ENCODE results near the gene PABPN1L. TPM values are rescaled to one million over a fixed set of nuclear protein-coding genes. Genes with fewer than 3 reads are reported as not detected.

PABPN1L gene
- total and polyA plus RNA-seq, 5 donors, result not detected

DNA sequence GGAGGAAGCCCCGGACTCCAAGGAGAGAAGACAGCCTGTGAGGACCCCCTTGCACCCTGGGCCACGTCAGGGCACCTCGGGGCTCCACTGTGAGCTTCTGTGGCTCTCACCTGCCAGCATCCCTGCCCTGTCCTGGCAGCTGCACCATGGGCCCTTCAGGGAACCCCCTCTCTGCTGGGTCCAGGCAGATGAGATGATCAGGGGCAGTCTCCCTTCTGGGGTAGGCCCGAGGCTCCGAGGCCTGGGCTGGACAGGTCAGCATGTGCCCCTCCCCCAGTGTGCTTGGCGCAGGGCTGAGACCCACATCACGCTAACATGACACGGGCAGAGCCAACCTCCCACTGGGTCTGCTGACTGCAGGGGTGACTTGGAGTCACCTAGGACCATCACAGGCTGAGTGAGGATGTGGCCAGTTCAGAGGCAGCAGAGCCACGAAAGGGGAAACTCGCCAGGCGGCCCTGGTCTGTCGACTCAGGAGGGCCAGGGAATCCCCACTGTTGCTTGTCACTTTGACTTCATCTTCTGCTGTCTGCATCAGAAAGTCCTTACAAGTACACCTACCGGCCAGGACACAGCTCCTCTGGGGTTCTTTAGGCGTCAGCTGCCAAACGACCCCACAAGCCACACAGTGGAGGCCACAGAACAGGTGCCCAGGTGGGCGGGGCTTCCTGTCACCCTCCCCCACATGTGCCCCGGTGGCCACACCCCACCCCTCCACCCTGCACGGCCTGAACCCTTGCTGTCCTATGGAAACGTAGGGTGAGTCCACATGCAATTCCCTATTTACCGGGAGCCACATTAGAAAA lies 12.0 kb downstream of the PABPN1L start:
- no peak for ATAC-seq
- no peak overlapping the region for H3K4me3 ChIP-seq (ENCODE audit: low read length)
- H3K9me3 ChIP-seq (ENCODE audit: control insufficient read depth, low read length), result no peaks in the 10 kb centered on the region
- intact Hi-C loops (cut with DNase I), result no loop called here
- no peak overlapping the region for H3K27ac ChIP-seq (ENCODE audit: low read length)
- 71% methylated on average over 20 of the region's 20 CpGs for WGBS
- peaks cover 5% of the 10 kb centered on the region for H3K4me1 ChIP-seq (ENCODE audit: control insufficient read depth, insufficient read depth, low read length)
- DNase-seq, result peak in 1 of 3 donors; percentile 58
- no peaks in the 10 kb centered on the region for H3K27me3 ChIP-seq (ENCODE audit: control insufficient read depth, insufficient read depth)

DNA sequence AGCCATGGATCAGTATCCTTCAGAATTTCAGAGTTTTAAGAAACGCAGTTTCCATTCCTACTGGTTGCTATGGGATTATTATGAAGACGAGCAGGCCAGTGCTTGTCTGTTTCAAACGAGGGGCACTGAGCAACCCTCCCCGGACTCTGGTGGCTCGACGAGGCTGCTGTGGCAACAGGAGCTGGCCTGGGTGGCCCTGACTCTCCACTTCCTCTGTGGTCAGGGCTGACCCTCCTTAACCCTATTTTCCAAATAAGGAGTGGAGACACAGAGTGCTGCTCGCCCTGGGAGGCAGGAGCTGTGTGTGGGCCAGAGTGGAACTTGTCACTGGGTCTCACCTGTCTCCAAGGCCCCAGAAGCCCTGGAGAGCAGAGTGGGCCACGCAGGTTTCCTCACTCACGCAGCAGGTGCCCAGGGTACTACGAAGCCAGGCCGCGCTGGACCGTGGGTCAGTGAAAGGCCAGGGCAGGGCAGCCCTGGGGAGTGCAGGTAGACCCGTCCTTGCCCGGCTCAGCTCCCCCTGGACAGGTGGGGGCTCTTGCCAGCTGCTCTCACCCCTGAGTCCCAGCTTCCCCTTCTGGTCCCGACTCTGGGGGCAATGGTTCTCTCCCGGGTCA lies 13.0 kb downstream of the PABPN1L start:
- Histone ChIP-seq H3K27me3 (ENCODE audit: control insufficient read depth, insufficient read depth) (no peaks in the 10 kb centered on the region), H3K27ac (ENCODE audit: low read length) (no peak overlapping the region), H3K9me3 (ENCODE audit: control insufficient read depth, low read length) (no peaks in the 10 kb centered on the region), H3K4me1 (ENCODE audit: control insufficient read depth, insufficient read depth, low read length) (peaks cover 5% of the 10 kb centered on the region), H3K4me3 (ENCODE audit: low read length) (no peak overlapping the region)
- ATAC-seq, result no peak
- WGBS, result 79% methylated on average over 17 of the region's 17 CpGs
- intact Hi-C loops (cut with DNase I), result no loop called here
- peak in 1 of 3 donors; percentile 70 for DNase-seq

DNA sequence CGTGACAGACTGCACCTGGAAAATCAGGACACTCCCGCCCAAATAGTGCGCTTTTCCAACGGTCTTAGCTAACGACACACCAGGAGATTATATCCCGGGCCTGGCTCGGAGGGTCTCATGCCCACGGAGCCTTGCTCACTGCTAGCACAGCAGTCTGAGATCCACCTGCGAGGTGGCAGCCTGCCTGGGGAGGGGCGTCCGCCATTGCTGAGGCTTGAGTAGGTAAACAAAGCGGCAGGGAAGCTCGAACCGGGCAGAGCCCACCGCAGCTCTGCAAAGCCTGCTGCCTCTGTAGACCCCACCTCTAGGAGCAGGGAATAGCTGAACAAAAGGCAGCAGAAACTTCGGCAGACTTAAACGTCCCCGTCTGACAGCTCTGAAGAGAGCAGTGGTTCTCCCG lies 14.8 kb downstream of the PABPN1L start:
- no peak overlapping the region for H3K27ac ChIP-seq (ENCODE audit: low read length)
- H3K4me1 ChIP-seq (ENCODE audit: control insufficient read depth, insufficient read depth, low read length), result no peaks in the 10 kb centered on the region
- no peaks in the 10 kb centered on the region for H3K9me3 ChIP-seq (ENCODE audit: control insufficient read depth, low read length)
- WGBS, result 95% methylated on average over 19 of the region's 19 CpGs
- DNase-seq (no peak), ATAC-seq (no peak)
- intact Hi-C loops (cut with DNase I), result no loop called here
- H3K27me3 ChIP-seq (ENCODE audit: control insufficient read depth, insufficient read depth), result no peaks in the 10 kb centered on the region
- H3K4me3 ChIP-seq (ENCODE audit: low read length), result no peak overlapping the region

DNA sequence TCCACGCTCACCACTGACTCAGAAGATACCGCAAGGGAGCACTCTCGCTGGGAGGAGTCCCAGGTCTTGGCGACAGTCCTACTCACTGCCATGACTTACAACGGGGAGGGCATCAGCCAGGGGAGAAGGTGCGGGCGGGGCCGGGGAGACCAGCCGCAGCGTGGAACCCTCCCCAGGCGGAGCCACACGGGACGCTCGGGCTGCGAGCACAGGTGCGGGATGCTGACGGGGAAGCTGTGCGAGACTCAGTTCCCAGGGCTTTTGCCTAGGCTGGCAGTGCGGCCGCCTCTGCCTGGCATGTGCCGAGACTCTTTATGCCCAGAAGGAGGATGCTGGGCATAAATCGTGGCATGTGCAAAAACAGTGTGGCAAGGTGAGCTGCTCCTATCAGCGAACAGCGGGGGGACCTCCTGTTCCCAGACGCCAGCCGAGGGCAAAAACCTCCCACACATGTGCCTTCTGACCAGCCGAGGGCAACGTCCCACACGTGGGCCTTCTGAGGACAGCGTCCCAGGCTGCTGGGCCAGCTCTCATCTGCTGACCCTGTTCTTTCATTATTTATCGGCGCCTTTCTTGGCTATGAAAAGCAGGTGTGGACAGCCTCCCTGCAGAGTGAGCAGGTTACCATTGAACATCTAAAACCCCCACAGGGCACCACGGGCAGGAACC lies 15.8 kb downstream of the PABPN1L start:
- Histone ChIP-seq H3K9me3 (ENCODE audit: control insufficient read depth, low read length) (no peaks in the 10 kb centered on the region), H3K27ac (ENCODE audit: low read length) (no peak overlapping the region), H3K4me3 (ENCODE audit: low read length) (no peak overlapping the region), H3K27me3 (ENCODE audit: control insufficient read depth, insufficient read depth) (no peaks in the 10 kb centered on the region), H3K4me1 (ENCODE audit: control insufficient read depth, insufficient read depth, low read length) (no peaks in the 10 kb centered on the region)
- WGBS, result 95% methylated on average over 33 of the region's 33 CpGs
- DNase-seq (no peak), ATAC-seq (no peak)
- intact Hi-C loops (cut with DNase I), result no loop called here

DNA sequence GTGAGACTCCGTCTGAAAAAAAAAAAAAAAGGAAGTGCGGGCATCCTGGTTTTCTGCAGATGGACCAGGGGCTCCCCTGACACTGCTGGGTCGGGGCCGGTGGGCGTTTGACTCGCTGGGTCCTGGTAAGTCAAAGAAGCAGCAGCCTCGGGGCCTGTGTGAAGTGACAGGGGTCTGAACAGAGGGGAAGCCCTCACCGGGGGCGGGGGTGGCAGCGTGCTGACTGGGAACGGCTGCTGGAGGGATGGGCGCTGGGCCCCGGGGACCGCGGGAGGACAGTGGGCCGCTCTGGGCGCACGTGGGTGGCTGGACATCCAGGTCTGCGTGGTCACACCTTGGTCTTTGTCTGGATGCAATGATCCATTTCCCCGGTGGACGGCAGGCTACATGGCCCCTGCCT lies 17.9 kb downstream of the PABPN1L start:
- no peak for DNase-seq
- no peak for ATAC-seq
- Histone ChIP-seq H3K4me1 (ENCODE audit: control insufficient read depth, insufficient read depth, low read length) (no peaks in the 10 kb centered on the region), H3K27me3 (ENCODE audit: control insufficient read depth, insufficient read depth) (no peaks in the 10 kb centered on the region), H3K9me3 (ENCODE audit: control insufficient read depth, low read length) (no peaks in the 10 kb centered on the region), H3K4me3 (ENCODE audit: low read length) (no peak overlapping the region), H3K27ac (ENCODE audit: low read length) (no peak overlapping the region)
- intact Hi-C loops (cut with DNase I), result no loop called here
- 91% methylated on average over 21 of the region's 21 CpGs for WGBS

DNA sequence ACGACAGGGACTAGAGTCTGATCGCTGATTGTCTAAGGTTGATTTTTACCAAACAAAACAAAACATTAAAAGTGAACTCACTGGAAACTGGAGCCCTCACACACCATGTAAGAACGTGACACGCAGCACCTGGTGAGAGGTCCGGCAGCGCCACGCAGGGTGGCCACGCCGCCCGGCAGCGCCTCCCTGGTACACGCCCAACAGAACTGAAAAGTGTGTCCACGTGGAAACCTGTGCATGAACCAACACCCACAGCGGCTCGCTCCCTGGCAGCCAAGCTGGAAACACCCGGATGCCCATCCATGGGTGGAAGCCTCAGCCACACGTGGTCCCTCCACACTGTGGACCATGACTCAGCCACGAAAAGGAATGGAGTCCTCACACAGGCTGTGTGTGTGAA lies 18.8 kb downstream of the PABPN1L start:
- intact Hi-C loops (cut with DNase I), result no loop called here
- Histone ChIP-seq H3K27me3 (ENCODE audit: control insufficient read depth, insufficient read depth) (no peaks in the 10 kb centered on the region), H3K4me1 (ENCODE audit: control insufficient read depth, insufficient read depth, low read length) (no peaks in the 10 kb centered on the region), H3K27ac (ENCODE audit: low read length) (no peak overlapping the region), H3K4me3 (ENCODE audit: low read length) (no peak overlapping the region), H3K9me3 (ENCODE audit: control insufficient read depth, low read length) (no peaks in the 10 kb centered on the region)
- WGBS, result 95% methylated on average over 18 of the region's 18 CpGs
- DNase-seq (no peak), ATAC-seq (peak in 1 of 2 donors; percentile 21)

DNA sequence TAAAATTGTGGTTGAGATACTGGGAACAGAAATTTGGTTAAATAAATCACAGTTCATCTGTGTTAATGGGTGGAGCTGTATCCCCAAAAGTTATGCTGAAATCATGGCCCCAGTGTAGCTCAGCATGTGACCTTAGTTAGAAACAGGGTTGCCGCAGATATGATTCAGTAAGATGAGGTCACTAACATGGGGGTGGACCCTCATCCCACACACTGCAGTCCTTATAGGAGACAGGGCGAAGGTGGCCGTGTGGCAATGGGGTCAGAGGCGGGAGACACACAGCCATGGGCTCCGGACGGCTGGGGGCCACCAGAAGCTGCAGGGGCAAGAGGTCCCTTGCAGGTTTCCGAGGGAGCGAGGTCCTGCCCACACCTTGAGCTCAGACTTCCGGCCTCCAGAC lies 20.4 kb downstream of the PABPN1L start:
- ATAC-seq, result no peak
- Histone ChIP-seq H3K4me1 (ENCODE audit: control insufficient read depth, insufficient read depth, low read length) (no peaks in the 10 kb centered on the region), H3K27me3 (ENCODE audit: control insufficient read depth, insufficient read depth) (no peaks in the 10 kb centered on the region), H3K4me3 (ENCODE audit: low read length) (no peak overlapping the region), H3K9me3 (ENCODE audit: control insufficient read depth, low read length) (no peaks in the 10 kb centered on the region), H3K27ac (ENCODE audit: low read length) (no peak overlapping the region)
- WGBS, result 97% methylated on average over 9 of the region's 9 CpGs
- intact Hi-C loops (cut with DNase I), result no loop called here
- no peak for DNase-seq

DNA sequence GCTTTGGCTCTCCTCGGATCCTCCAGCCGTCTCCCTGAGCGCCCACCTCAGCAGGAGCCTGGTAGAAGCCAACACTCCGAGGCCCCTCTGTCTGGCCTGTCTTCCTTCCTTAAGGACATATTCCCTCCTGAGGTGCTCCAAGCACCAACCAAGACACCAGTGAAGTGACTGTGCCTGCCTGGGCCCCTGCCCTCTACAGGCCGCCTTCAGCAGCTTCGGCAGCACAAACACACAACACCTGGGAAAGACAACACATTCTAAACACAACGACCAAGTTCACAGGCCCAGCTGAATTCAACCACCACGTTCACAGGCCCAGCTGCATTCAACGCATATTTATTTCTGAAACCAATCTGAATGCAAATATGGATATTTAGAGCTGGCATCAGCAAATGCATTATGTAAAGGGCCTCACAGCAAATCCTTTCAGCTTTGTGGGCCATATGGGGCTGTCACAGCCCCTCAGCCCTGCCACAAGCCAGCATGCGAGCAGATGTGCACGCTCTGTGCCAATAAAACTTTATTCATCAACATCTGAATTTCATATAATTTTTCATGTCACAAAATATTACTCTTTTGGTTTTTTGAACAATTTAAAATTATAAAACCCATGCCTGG lies 21.9 kb downstream of the PABPN1L start:
- ATAC-seq, result no peak
- no peak overlapping the region for H3K4me3 ChIP-seq (ENCODE audit: low read length)
- no peaks in the 10 kb centered on the region for H3K27me3 ChIP-seq (ENCODE audit: control insufficient read depth, insufficient read depth)
- 76% methylated on average over 11 of the region's 11 CpGs for WGBS
- H3K4me1 ChIP-seq (ENCODE audit: control insufficient read depth, insufficient read depth, low read length), result no peaks in the 10 kb centered on the region
- no peaks in the 10 kb centered on the region for H3K9me3 ChIP-seq (ENCODE audit: control insufficient read depth, low read length)
- intact Hi-C loops (cut with DNase I), result no loop called here
- no peak for DNase-seq
- H3K27ac ChIP-seq (ENCODE audit: low read length), result no peak overlapping the region

DNA sequence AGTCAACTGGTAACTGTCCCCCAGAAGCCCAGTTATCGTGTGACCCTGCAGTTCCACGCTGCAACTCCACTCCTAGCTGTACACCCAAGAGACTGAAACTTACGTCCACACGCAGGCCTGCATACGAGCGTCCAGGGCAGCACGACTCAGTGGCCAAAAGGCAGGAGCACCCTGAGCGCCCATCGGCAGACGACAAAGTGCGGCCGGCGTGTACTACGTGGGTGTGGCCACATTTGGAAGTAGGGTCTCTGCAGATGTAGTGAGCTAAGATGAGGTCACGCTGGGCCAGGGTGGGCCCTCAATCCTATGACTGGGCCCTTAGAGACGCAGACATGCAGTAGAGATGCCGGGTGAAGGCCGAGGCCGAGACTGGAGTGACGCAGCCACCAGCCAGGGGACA lies 23.2 kb downstream of the PABPN1L start:
- intact Hi-C loops (cut with DNase I), result no loop called here
- H3K9me3 ChIP-seq (ENCODE audit: control insufficient read depth, low read length), result no peaks in the 10 kb centered on the region
- no peaks in the 10 kb centered on the region for H3K4me1 ChIP-seq (ENCODE audit: control insufficient read depth, insufficient read depth, low read length)
- no peak overlapping the region for H3K27ac ChIP-seq (ENCODE audit: low read length)
- H3K4me3 ChIP-seq (ENCODE audit: low read length), result no peak overlapping the region
- no peak for ATAC-seq
- no peaks in the 10 kb centered on the region for H3K27me3 ChIP-seq (ENCODE audit: control insufficient read depth, insufficient read depth)
- DNase-seq, result no peak
- 95% methylated on average over 20 of the region's 20 CpGs for WGBS

DNA sequence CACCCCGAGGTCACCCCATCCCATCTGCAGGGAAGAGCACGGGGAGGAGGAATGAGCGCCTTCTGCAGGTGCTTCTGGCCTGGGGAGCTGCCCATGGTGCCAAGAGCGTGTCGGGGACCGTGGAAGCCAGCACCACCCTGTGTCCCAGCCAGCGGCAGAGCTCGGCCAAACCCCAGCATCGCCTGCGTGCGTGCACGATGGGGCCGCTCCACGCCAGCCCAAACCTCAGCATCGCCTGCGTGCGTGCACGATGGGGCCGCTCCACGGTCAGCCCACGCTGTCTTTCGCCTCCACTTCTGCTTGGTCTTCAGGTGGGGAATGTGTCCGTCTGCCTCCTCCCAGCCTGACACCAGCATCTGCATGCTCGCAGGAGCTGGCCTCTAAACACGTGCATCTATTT lies 23.7 kb downstream of the PABPN1L start:
- intact Hi-C loops (cut with DNase I), result no loop called here
- H3K27me3 ChIP-seq (ENCODE audit: control insufficient read depth, insufficient read depth), result no peaks in the 10 kb centered on the region
- no peaks in the 10 kb centered on the region for H3K9me3 ChIP-seq (ENCODE audit: control insufficient read depth, low read length)
- H3K4me1 ChIP-seq (ENCODE audit: control insufficient read depth, insufficient read depth, low read length), result no peaks in the 10 kb centered on the region
- H3K4me3 ChIP-seq (ENCODE audit: low read length), result no peak overlapping the region
- 95% methylated on average over 25 of the region's 25 CpGs for WGBS
- H3K27ac ChIP-seq (ENCODE audit: low read length), result no peak overlapping the region
- DNase-seq, result no peak
- no peak for ATAC-seq

DNA sequence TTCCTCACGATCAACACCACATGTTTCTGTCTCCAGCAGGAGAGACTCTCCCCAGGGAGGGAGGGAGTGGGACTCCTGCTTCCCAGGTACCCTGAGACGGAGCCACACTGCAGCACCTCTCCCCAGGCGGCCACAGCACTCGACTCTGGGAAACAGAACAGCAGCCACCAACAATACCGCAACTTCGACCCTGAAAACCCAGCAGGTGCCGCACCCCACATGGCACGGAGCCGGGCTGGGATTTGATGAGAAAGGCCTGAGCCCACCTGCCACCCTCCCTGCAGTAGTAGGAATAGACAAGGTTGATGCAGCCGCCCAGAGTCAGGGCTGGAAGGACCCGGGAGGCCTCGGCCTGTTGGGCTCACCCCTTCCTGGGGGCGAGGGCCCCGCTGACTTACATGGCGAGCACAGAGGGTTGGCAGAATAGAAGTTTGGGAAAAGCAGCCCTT lies 24.1 kb downstream of the PABPN1L start:
- DNase-seq (peak in 1 of 3 donors; percentile 49), ATAC-seq (no peak)
- Histone ChIP-seq H3K9me3 (ENCODE audit: control insufficient read depth, low read length) (no peaks in the 10 kb centered on the region), H3K27me3 (ENCODE audit: control insufficient read depth, insufficient read depth) (no peaks in the 10 kb centered on the region), H3K4me1 (ENCODE audit: control insufficient read depth, insufficient read depth, low read length) (no peaks in the 10 kb centered on the region), H3K27ac (ENCODE audit: low read length) (no peak overlapping the region), H3K4me3 (ENCODE audit: low read length) (no peak overlapping the region)
- WGBS, result 95% methylated on average over 15 of the region's 15 CpGs
- intact Hi-C loops (cut with DNase I), result no loop called here

Data from right cardiac atrium (tissue), 5 donors.